HG03457 (cell line): Measurements from ENCODE around the gene PPFIA3.
"Not testable (repeated sequence)": the region's sequence is repeated elsewhere in the genome, so short reads cannot be mapped to it uniquely, and the experiment has no call there.

ENCODE experiments used
- ATAC-seq: cut with Tn5 transposase; IDR thresholded peaks from one replicate; pipeline ENCODE4 v1.9.1; 2021; ENCODE audit warnings: moderate number of reproducible peaks; ENCODE audit not compliant: unreplicated experiment

Gene PPFIA3

DNA sequence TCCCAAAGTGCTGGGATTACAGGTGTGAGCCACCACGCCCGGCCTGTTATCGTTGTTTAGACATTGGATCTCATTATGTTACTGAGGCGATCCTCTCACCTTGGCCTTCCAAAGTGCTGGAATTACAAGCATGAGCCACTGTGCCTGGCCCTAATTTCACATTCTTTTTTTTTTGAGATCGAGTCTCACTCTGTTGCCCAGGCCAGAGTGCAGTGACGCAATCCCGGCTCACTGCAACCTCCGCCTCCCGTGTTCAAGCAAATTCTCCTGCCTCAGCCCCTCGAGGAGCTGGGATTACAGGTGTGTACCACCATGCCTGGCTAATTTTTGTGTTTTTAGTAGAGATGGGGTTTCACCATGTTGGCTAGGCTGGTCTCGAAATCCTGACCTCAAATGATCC is 3.9 kb downstream of the PPFIA3 start:
- ATAC-seq, result not testable (repeated sequence)

GRCh38 chr19:49125025-49125731 is 5.8 kb downstream of the PPFIA3 start:
- ATAC-seq, result no peak

DNA sequence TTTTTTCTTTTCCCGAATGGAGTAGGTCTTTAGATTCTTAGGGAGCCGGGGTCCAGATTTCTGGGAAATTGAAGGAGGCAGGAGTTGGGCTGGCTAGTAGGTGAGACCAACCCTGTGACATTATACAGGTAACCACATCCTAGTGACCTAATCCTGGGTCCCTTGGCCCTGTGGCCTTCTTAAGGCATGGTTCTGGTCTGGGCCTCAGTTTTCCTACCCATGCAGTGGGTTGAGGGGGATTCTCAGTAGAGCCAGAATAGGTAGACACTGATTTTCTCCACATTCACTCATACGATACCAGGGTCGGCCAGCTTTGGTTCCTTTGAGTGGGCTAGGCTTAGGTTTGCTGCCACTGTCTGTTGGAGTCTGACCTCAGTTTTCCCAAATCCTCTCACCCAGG is 7.2 kb downstream of the PPFIA3 start:
- no peak for ATAC-seq

DNA sequence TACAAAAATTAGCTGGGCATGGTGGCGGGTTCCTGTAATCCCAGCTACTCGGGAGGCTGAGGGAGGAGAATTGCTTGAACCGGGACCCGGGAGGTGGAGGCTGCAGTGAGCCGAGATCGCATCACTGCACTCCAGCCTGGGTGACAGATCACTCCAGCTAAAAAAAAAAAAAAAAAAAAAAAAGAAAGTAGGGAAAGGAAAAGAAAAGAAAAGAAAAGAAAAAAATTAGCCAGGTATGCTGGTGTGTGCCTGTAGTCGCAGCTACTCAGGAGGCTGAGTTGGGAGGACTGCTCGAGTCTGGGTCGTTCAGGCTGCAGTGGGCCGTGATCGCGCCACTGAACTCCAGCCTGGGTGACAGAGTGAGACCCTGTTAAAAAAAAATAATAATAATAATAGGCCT is 7.9 kb downstream of the PPFIA3 start:
- ATAC-seq, result not testable (repeated sequence)

DNA sequence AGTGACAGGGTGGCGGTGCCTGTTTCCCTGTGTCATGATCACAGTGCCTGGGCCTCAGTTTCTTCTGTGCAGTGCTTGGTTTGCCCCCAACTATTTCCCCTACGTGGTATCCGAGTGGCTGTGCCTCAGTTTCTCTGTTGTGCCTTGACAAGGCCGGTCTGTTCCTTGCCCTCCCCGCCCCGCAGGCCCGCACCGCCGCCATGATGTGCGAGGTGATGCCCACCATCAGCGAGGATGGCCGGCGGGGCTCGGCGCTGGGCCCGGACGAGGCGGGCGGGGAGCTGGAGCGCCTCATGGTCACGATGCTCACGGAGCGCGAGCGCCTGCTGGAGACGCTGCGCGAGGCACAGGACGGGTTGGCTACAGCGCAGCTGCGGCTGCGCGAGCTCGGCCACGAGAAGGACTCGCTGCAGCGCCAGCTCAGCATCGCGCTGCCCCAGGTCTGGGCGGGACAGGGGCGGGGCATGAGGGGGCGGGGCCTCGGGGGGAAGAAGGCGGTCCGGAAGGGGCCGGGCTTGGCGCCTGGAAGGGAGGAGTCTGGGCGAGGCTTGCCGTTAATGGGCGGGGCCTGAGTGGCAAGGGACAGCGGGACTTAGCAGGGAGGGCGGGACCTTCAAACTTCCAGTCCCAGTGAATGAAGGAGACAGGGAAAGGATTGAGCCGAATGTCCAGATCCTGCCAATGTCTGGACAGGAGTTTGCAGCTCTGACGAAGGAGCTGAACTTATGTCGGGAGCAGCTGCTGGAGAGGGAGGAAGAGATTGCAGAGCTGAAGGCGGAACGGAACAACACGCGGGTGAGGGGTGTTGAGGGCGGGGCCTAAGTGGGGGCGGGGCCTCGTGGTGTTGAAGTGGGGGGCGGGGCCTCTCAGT is 8.6 kb downstream of the PPFIA3 start:
- ATAC-seq, result peak; percentile 74

DNA sequence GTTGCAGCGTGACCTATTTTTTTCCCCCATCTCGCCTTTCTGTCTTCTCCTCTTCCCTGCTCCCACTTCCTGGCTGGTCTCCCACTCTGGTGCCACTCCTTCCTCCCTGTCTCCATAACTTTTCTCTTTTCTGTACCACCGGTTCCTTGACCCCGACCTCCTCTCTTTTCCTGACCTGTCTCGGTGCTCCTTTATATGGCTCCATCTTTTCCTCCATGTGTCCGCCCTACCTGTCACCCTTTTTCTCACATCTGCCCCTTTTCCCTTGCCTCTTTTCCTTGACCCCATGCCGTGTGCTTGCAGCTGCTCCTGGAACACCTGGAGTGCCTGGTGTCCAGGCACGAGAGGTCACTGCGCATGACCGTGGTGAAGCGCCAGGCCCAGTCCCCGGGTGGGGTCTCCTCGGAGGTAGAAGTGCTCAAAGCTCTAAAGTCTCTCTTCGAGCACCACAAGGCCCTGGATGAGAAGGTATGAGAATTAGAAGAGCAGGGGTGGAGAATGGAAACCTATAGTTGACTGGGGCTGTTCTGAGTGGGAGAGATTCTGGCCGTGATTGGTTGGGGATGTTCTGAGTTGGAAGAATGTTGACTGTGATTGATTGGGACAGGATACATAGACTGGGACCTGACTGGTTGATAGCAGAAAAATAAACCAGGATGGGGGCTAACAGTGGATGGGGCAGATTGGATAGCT is 9.3 kb downstream of the PPFIA3 start:
- no peak for ATAC-seq

DNA sequence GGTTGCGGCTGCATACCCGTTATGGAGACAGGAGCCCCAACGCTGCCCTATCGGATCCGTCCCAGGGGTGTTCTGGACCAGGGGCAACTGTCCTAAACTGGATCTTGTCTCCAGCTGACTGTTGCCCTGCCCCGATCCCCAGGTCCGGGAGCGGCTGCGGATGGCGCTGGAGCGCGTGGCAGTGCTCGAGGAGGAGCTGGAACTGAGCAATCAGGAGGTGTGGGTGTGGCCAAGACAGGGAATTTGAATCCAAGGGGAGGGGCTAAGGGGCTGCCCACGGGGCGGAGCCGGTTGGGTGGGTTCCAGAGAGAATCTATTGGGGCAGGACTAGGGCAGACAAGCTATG is 9.9 kb downstream of the PPFIA3 start:
- no peak for ATAC-seq

GRCh38 chr19:49130325-49130724 is 11.0 kb downstream of the PPFIA3 start:
- ATAC-seq, result no peak

DNA sequence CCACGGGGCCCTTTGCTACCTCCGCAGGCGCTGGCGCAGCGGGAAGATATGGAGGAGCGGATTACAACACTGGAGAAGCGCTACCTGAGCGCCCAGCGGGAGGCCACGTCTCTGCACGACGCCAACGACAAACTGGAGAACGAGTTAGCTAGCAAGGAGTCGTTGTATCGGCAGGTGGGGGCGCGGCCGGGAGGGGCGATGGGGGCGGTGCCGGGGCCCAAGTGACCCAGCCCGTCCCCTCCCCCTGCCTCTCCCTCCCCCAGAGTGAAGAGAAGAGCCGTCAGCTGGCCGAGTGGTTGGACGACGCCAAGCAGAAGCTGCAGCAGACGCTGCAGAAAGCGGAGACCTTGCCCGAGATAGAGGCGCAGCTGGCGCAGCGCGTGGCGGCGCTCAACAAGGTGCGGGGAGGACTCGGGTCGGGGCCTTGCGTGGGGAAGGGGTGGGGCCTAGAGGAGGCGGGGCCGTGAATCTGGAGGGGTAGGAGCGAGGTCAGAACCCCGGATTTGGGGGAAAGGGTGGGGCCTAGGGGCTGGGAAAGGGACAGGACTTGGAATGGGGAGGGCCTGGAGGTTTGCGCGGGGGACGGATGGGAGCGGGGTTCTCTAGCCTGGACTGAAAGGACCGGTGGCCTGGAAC is 13.7 kb downstream of the PPFIA3 start:
- no peak for ATAC-seq

- ATAC-seq, result no peak
Measured at GRCh38 chr19:49133621-49134454, 14.5 kb downstream of the PPFIA3 start.

- no peak for ATAC-seq
Measured at GRCh38 chr19:49135686-49136085, 16.3 kb downstream of the PPFIA3 start.

GRCh38 chr19:49136771-49137171 is 17.4 kb downstream of the PPFIA3 start:
- no peak for ATAC-seq

DNA sequence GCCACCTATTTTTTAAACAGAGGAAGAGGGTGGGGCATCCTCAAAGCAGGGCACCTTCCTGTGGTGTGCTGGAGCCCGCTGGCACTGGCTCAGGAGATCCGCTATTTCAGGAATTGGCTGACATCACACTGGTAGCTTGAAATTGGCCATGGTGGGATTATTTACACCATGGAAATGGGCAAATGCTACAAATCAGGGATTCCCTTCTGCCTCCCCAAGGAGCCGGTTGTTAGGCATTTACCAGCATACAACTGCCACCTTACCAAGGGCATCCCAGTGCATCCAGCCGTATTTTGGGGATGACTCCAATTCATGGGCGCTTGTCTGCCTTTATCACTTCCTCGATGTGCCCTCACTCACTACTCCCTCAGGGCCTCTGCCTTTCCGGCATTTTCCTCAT is 21.6 kb downstream of the PPFIA3 start:
- ATAC-seq, result no peak

DNA sequence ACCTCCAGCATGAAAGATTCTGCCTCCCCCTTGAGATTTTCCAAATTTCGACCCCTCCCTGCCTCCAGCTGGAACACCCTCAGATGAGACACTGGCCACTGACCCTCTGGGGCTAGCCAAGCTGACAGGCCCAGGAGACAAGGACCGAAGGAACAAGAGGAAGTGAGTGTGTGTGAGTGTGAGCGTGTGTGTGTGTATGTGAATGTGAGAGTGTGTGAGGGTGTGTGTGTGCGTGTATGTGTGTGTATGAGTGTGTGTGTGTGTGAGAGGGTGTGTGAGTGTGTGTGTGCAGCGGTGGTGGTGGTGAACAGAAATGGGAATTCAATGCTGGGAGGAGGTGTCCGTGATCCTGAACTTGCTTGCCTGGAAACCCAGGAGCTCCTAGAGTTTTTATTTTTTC is 22.0 kb downstream of the PPFIA3 start:
- ATAC-seq, result no peak

DNA sequence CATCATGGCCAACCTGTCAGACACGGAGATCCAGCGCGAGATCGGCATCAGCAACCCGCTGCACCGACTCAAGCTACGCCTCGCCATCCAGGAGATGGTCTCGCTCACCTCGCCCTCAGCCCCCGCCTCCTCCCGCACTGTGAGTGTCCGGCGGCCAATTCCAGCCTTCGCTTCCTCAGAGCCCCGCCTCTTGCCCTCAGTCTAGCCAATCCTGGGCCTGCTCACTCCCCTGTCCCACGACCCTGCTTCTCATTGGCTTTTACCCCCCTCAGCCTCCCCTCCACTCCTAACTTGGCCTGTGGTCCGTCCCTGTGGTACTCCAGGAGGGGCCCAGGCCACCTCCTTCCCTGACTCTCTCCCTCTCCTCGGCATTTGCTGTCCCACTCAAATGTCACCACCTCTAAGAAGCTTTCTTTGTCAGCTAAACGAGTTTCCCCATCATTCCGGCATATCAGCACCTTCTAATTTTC is 23.6 kb downstream of the PPFIA3 start:
- no peak for ATAC-seq

DNA sequence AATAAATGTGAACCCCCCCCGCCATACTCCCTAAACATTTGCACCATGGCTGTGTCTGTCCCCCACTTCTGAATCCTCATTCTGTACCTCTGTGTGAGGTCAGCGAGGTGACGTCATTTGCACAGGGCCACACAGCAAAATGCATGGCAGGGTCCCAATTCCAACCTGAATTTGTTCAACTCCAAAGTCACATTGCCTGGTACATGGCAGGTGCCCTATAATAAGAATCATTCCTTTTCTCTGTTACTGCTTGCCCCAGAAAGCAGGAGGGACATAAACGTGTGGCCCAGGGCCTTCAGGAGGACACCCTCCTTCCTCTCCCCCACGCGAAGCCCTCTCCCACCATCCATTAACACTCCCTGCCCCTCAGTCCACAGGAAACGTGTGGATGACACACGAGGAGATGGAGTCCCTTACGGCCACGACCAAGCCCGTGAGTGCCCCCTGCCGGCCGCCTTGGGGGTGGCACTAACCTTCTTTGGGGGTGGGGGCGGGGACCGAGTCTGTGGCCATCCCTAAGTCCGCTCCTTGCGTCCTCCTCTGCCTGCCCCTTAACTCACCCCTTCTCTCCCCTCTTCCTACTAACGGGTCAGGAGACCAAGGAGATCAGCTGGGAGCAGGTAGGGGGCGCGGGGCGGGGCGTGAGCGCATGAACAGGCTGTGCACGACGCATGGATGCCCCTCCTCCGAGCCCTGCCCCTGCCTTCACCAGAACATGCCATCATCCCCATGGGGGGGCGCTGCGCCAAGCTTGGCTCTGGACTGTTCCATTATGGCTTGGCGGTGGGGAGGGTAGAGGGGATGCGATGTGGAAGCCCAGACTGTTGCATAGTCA is 26.4 kb downstream of the PPFIA3 start:
- ATAC-seq, result no peak

GRCh38 chr19:49146408-49146770 is 27.0 kb downstream of the PPFIA3 start:
- ATAC-seq, result not testable (repeated sequence)

DNA sequence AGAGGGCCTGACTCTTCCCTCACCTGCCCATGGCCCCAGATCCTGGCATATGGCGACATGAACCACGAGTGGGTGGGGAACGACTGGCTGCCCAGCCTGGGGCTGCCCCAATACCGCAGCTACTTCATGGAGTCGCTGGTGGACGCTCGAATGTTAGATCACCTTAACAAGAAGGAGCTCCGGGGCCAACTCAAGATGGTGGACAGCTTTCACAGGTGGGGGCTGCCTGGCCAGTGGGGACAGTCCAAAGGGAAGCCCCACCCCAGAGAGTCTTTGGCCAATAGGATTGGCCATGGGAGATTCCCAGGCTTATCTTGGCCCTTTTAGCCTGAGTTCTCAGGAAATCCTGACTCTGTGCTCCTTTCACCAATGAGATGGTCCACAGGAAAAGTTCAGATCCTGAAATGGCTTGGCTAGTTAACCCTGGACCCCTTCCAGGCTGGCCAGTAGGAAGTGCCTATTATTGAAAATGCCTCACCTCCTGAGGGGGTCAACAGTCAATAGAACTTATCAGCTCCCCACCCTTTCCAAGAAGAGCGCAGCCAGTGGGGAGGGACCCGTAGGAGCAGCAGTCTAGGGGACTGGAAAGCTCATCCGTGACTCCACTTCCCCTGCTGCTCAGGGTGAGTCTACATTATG is 28.8 kb downstream of the PPFIA3 start:
- no peak for ATAC-seq
